H9 (cell line): ENCODE results near the gene AP4S1. TPM values are rescaled to one million over a fixed set of nuclear protein-coding genes. Genes with fewer than 3 reads are reported as not detected.

ENCODE experiments used
- DNase-seq: peaks from one replicate; pipeline ENCODE4 v3.0.0-alpha.2; 2017
- H2AFZ ChIP-seq: one replicate; pipeline ENCODE4 v1.6.1; 2013; ENCODE audit warnings: mild to moderate bottlenecking, low read length, control low read depth, moderate library complexity
- H2AK5ac ChIP-seq: 2 replicates; pipeline ENCODE4 v1.6.1; 2013; ENCODE audit warnings: low read length, control low read depth, mixed read lengths; ENCODE audit not compliant: insufficient read length
- H2BK120ac ChIP-seq: one replicate; pipeline ENCODE4 v1.6.1; 2013; ENCODE audit warnings: low read depth, mild to moderate bottlenecking, low read length, control low read depth, inconsistent platforms; ENCODE audit not compliant: poor library complexity, severe bottlenecking
- H2BK12ac ChIP-seq: 2 replicates; pipeline ENCODE4 v1.6.1; 2013; ENCODE audit warnings: low read length, control low read depth, mixed read lengths, low read depth; ENCODE audit not compliant: insufficient read length
- H2BK15ac ChIP-seq: 2 replicates; pipeline ENCODE4 v1.6.1; 2013; ENCODE audit warnings: low read depth, low read length, control low read depth
- H2BK20ac ChIP-seq: one replicate; pipeline ENCODE4 v1.6.1; 2013; ENCODE audit warnings: low read depth, mild to moderate bottlenecking, low read length, control low read depth, inconsistent platforms; ENCODE audit not compliant: poor library complexity, severe bottlenecking
- H2BK5ac ChIP-seq: 2 replicates; pipeline ENCODE4 v1.6.1; 2013; ENCODE audit warnings: low read length, control low read depth, mixed read lengths; ENCODE audit not compliant: insufficient read length
- H3K14ac ChIP-seq: 2 replicates; pipeline ENCODE4 v1.6.1; 2013; ENCODE audit warnings: low read length, control low read depth; ENCODE audit not compliant: insufficient read depth
- H3K18ac ChIP-seq: 2 replicates; pipeline ENCODE4 v1.6.1; 2013; ENCODE audit warnings: low read depth, mild to moderate bottlenecking, mixed read lengths, low read length, control low read depth; ENCODE audit not compliant: insufficient read length
- H3K23ac ChIP-seq: 2 replicates; pipeline ENCODE4 v1.6.1; 2013; ENCODE audit warnings: low read length, control low read depth, mixed read lengths, low read depth; ENCODE audit not compliant: insufficient read length
- H3K23me2 ChIP-seq: 2 replicates; pipeline ENCODE4 v1.6.1; 2013; ENCODE audit warnings: low read depth, mild to moderate bottlenecking, mixed read lengths, low read length, control low read depth; ENCODE audit not compliant: insufficient read length, poor library complexity, severe bottlenecking
- H3K27ac ChIP-seq: 2 replicates; pipeline ENCODE4 v1.5.1; 2013; ENCODE audit warnings: low read length, control low read depth, mixed read lengths, low read depth; ENCODE audit not compliant: insufficient read length
- H3K27me3 ChIP-seq: 2 replicates; pipeline ENCODE4 v1.6.1; 2013; ENCODE audit warnings: low read length, control low read depth, inconsistent platforms; ENCODE audit not compliant: insufficient read depth
- H3K4ac ChIP-seq: 2 replicates; pipeline ENCODE4 v1.6.1; 2013; ENCODE audit warnings: low read depth, mild to moderate bottlenecking, control low read depth, inconsistent platforms, low read length, moderate library complexity
- H3K4me1 ChIP-seq: 2 replicates; pipeline ENCODE4 v1.6.1; 2013; ENCODE audit warnings: low read length, control low read depth, inconsistent platforms; ENCODE audit not compliant: insufficient read depth
- H3K4me2 ChIP-seq: 2 replicates; pipeline ENCODE4 v1.6.1; 2013; ENCODE audit warnings: low read length, control low read depth, mixed read lengths; ENCODE audit not compliant: insufficient read length, insufficient read depth
- H3K56ac ChIP-seq: 2 replicates; pipeline ENCODE4 v1.6.1; 2013; ENCODE audit warnings: low read depth, mild to moderate bottlenecking, mixed read lengths, low read length, control low read depth; ENCODE audit not compliant: insufficient read length
- H3K79me1 ChIP-seq: 2 replicates; pipeline ENCODE4 v1.6.1; 2013; ENCODE audit warnings: low read depth, mild to moderate bottlenecking, moderate library complexity, low read length, control low read depth, inconsistent platforms; ENCODE audit not compliant: insufficient read depth, poor library complexity, severe bottlenecking
- H3K79me2 ChIP-seq: 2 replicates; pipeline ENCODE4 v1.6.1; 2013; ENCODE audit warnings: low read length, control low read depth, inconsistent platforms; ENCODE audit not compliant: insufficient read depth
- H3K9ac ChIP-seq: 2 replicates; pipeline ENCODE4 v1.6.1; 2013; ENCODE audit warnings: low read length, control low read depth, mixed read lengths; ENCODE audit not compliant: insufficient read length; ENCODE audit errors: extremely low read depth
- H3K9me3 ChIP-seq: one replicate; pipeline ENCODE4 v1.6.1; 2013; ENCODE audit warnings: low read depth, low read length, inconsistent platforms; ENCODE audit not compliant: control insufficient read depth
- H3T11ph ChIP-seq: one replicate; pipeline ENCODE4 v1.6.1; 2013; ENCODE audit warnings: mild to moderate bottlenecking, low read length, control low read depth, inconsistent platforms
- H4K20me1 ChIP-seq: one replicate; pipeline ENCODE4 v1.6.1; 2013; ENCODE audit not compliant: control insufficient read depth, insufficient read length, insufficient read depth
- H4K5ac ChIP-seq: 2 replicates; pipeline ENCODE4 v1.6.1; 2013; ENCODE audit warnings: low read depth, mild to moderate bottlenecking, mixed read lengths, low read length, control low read depth; ENCODE audit not compliant: insufficient read length
- H4K8ac ChIP-seq: replicated peaks from 2 replicates; pipeline ENCODE4 v1.6.1; 2013; ENCODE audit warnings: low read length, control low read depth, mixed read lengths, low read depth; ENCODE audit not compliant: insufficient read length
- H4K91ac ChIP-seq: 2 replicates; pipeline ENCODE4 v1.6.1; 2013; ENCODE audit warnings: low read depth, mild to moderate bottlenecking, moderate library complexity, mixed read lengths, low read length, control low read depth; ENCODE audit not compliant: insufficient read length
- H3K27ac Mint-ChIP-seq, 3 experiments: 2 replicates in 2 of 3; 3 replicates in 1 of 3; pipeline ENCODE4 v1.8.0; 2020 to 2021; ENCODE audit warnings: mixed read lengths in 3 of 3, mild to moderate bottlenecking in 1 of 3, moderate library complexity in 1 of 3
- H3K27me3 Mint-ChIP-seq: 2 replicates; pipeline ENCODE4 v1.8.0; 2021; ENCODE audit warnings: low read depth, mild to moderate bottlenecking, moderate library complexity, mixed read lengths
- H3K36me3 Mint-ChIP-seq, 3 experiments: 2 replicates in 2 of 3; 3 replicates in 1 of 3; pipeline ENCODE4 v1.8.0; 2020 to 2021; ENCODE audit warnings: low read depth in 3 of 3, mixed read lengths in 3 of 3; ENCODE audit not compliant: insufficient read depth in 1 of 3
- H3K4me1 Mint-ChIP-seq, 2 experiments: 2 replicates each; pipeline ENCODE4 v1.8.0; 2020; ENCODE audit warnings: mixed read lengths in 2 of 2
- H3K4me3 Mint-ChIP-seq, 2 experiments: 2 replicates in 1 of 2; 3 replicates in 1 of 2; pipeline ENCODE4 v1.8.0; 2020 to 2021; ENCODE audit warnings: mild to moderate bottlenecking in 2 of 2, mixed read lengths in 2 of 2, moderate library complexity in 1 of 2
- H3K9me3 Mint-ChIP-seq, 2 experiments: 2 replicates in 1 of 2; 3 replicates in 1 of 2; pipeline ENCODE4 v1.8.0; 2020; ENCODE audit warnings: mild to moderate bottlenecking in 2 of 2, mixed read lengths in 2 of 2, moderate library complexity in 1 of 2
- CTCF ChIP-seq: fragments of 200-600 bp; sonication (generic); conservative IDR thresholded peaks from 3 replicates; pipeline ENCODE4 v1.8.0; 2021; ENCODE audit warnings: antibody characterized with exemption, mild to moderate bottlenecking
- WGBS: extraction: QIAGEN DNeasy Blood & Tissue Kit; methylation state at CpG from one replicate; pipeline ENCODE4 v1.1.7; 2013; ENCODE audit warnings: missing lambda C conversion rate, low lambda C conversion rate, mixed read lengths; ENCODE audit not compliant: insufficient read length; ENCODE audit errors: extremely low coverage; 5-methylcytosine and 5-hydroxymethylcytosine counted together
- total RNA-seq: library from RNA; stranded (reverse); gene quantifications from 2 replicates; pipeline ENCODE4 v1.2.1, GENCODE V29; 2021

AP4S1 gene
- total RNA-seq, 1 experiment from 2014 or later: 13.7 TPM

- no peak for TF ChIP-seq CTCF
- peaks cover 22 to 26% of the 10 kb centered on the region in 2 experiments for H3K4me1 Mint-ChIP-seq
Measured at GRCh38 chr14:31020834-31021575, 4.4 kb upstream of the AP4S1 start.

More at GRCh38 chr14:31020834-31021575, 4.4 kb upstream of the AP4S1 start:
- Histone ChIP-seq H4K20me1 (no peaks in the 10 kb centered on the region), H3K23ac (no peak overlapping the region), H3T11ph (no peak overlapping the region), H2BK120ac (no peak overlapping the region), H3K14ac (no peak overlapping the region), H3K56ac (no peak overlapping the region), H3K4me1 (no peaks in the 10 kb centered on the region), H2BK20ac (no peak overlapping the region), H3K9me3 (no peaks in the 10 kb centered on the region), H3K4me2 (no peak overlapping the region), H2BK12ac (no peak overlapping the region), H3K27me3 (no peaks in the 10 kb centered on the region), H3K18ac (no peak overlapping the region), H4K5ac (no peak overlapping the region), H2BK15ac (no peak overlapping the region), H3K27ac (no peak overlapping the region), H2BK5ac (no peak overlapping the region), H3K79me2 (peaks cover 36% of the 10 kb centered on the region; the same call in 1 of the 2 replicates), H3K23me2 (peaks cover 5% of the 10 kb centered on the region), H4K91ac (no peak overlapping the region), H2AK5ac (no peak overlapping the region), H3K79me1 (peaks cover 2% of the 10 kb centered on the region), H3K9ac (no peak overlapping the region), H4K8ac (no peak overlapping the region), H2AFZ (no peak overlapping the region), H3K4ac (no peak overlapping the region)
- Mint-ChIP-seq H3K36me3 (peaks cover 11 to 29% (median 26%) of the 10 kb centered on the region in 3 experiments; a peak in 6 of 7 replicates), H3K27ac (peak overlapping the region in 2 of 3 experiments; percentile 20 to 74; a peak in 3 of 7 replicates), H3K4me3 (no peak overlapping the region), H3K27me3 (no peaks in the 10 kb centered on the region), H3K9me3 (no peaks in the 10 kb centered on the region; a peak in 1 of 5 replicates)
- no CpG with 5 or more reads among the region's 8 CpGs for WGBS
- no peak for DNase-seq
